ENCODE measurements around the gene NR3C2.

DNA sequence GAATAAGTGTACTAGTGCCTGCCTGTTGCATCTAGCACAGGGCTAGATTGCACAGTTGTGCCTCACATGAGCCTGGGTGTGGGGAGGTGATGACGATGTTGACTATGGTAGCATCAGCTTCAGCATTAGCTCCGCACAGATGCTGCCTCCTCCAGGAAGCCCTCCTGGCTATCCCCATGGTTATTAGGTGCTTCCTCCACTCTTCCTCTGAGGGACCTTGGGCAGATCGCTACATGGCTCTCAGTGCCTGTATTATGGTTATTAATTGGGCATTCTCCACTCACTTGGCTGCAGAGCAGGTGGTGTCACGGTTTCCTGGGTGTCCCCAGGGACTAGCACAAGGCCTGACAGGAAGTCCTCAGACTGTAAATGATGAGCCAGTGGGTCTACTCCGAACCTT lies 384.7 kb downstream of the NR3C2 start:
- TF ChIP-seq MXI1 (IDR thresholded peaks at IDR 0.05; ENCODE audit: low read depth, low read length) = no peak
- TF ChIP-seq, protein P1, sequence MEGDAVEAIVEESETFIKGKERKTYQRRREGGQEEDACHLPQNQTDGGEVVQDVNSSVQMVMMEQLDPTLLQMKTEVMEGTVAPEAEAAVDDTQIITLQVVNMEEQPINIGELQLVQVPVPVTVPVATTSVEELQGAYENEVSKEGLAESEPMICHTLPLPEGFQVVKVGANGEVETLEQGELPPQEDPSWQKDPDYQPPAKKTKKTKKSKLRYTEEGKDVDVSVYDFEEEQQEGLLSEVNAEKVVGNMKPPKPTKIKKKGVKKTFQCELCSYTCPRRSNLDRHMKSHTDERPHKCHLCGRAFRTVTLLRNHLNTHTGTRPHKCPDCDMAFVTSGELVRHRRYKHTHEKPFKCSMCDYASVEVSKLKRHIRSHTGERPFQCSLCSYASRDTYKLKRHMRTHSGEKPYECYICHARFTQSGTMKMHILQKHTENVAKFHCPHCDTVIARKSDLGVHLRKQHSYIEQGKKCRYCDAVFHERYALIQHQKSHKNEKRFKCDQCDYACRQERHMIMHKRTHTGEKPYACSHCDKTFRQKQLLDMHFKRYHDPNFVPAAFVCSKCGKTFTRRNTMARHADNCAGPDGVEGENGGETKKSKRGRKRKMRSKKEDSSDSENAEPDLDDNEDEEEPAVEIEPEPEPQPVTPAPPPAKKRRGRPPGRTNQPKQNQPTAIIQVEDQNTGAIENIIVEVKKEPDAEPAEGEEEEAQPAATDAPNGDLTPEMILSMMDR (IDR thresholded peaks at IDR 0.05) = no peak
- TF ChIP-seq, protein P2, sequence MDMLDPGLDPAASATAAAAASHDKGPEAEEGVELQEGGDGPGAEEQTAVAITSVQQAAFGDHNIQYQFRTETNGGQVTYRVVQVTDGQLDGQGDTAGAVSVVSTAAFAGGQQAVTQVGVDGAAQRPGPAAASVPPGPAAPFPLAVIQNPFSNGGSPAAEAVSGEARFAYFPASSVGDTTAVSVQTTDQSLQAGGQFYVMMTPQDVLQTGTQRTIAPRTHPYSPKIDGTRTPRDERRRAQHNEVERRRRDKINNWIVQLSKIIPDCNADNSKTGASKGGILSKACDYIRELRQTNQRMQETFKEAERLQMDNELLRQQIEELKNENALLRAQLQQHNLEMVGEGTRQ (IDR thresholded peaks at IDR 0.05; ENCODE audit: borderline replicate concordance, low read depth, low read length) = no peak
- no peak for TF ChIP-seq RCOR1 (IDR thresholded peaks at IDR 0.05; ENCODE audit: low read length)
- TF ChIP-seq NFIC (IDR thresholded peaks at IDR 0.05; ENCODE audit: borderline replicate concordance) = no peak
- TF ChIP-seq YY1 (IDR thresholded peaks at IDR 0.05; ENCODE audit: low read depth) = no peak
- TF ChIP-seq POLR2AphosphoS5 (IDR thresholded peaks at IDR 0.05; ENCODE audit: low read depth, low read length) = no peak
- no peak for TF ChIP-seq EZH2phosphoT487 (IDR thresholded peaks at IDR 0.05; ENCODE audit: borderline replicate concordance, low read depth)

Measured in SK-N-SH (cell line).